BLaER1 (cell line): ENCODE data around the gene SYNGR3.

Experiments
- H3K27ac ChIP-seq: shearing (Covaris generic); formaldehyde crosslinking; 2 replicates; pipeline ENCODE4 v1.8.1; 2022
- H3K27me3 ChIP-seq: shearing (Covaris generic); formaldehyde crosslinking; 2 replicates; pipeline ENCODE4 v1.8.1; 2022
- H3K36me3 ChIP-seq: shearing (Covaris generic); formaldehyde crosslinking; 2 replicates; pipeline ENCODE4 v1.8.1; 2022
- H3K4me1 ChIP-seq: shearing (Covaris generic); formaldehyde crosslinking; 2 replicates; pipeline ENCODE4 v1.8.1; 2022
- H3K4me2 ChIP-seq: shearing (Covaris generic); formaldehyde crosslinking; 2 replicates; pipeline ENCODE4 v1.8.1; 2022
- H3K4me3 ChIP-seq: shearing (Covaris generic); formaldehyde crosslinking; 2 replicates; pipeline ENCODE4 v1.8.1; 2022
- H3K9ac ChIP-seq: shearing (Covaris generic); formaldehyde crosslinking; 2 replicates; pipeline ENCODE4 v1.8.1; 2022
- H3K9me3 ChIP-seq: shearing (Covaris generic); formaldehyde crosslinking; 2 replicates; pipeline ENCODE4 v1.8.1; 2022
- H4K20me1 ChIP-seq: shearing (Covaris generic); formaldehyde crosslinking; 2 replicates; pipeline ENCODE4 v1.8.1; 2022
- Cebpa-rat ChIP-seq: shearing (Covaris generic); IDR thresholded peaks from 2 replicates; pipeline ENCODE4 v1.8.1; 2022

SYNGR3 gene

DNA sequence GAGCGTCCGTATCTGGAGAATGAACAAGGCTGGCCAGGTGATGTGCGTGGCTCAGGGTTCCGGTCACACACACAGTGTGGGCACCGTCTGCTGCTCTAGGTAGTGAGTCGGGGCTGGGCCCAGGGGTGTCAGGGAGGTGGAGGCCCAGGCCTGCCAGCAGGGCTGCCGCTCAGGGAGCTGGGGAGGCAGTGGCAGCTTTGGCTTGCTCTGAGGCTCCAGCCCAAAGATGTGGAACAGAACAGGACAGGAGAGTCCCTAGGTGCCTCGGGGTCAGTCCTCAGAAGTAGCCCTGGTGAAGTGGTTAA is 13.6 kb upstream of the SYNGR3 start:
- no peak overlapping the region for H3K4me3 ChIP-seq
- H3K9me3 ChIP-seq = no peaks in the 10 kb centered on the region
- no peak overlapping the region for H3K9ac ChIP-seq
- H3K36me3 ChIP-seq = peaks cover 63% of the 10 kb centered on the region
- H3K4me2 ChIP-seq = no peak overlapping the region
- H3K4me1 ChIP-seq = peaks cover 35% of the 10 kb centered on the region
- H3K27ac ChIP-seq = no peak overlapping the region
- peaks cover 37% of the 10 kb centered on the region for H3K27me3 ChIP-seq
- no peak for TF ChIP-seq Cebpa-rat
- peaks cover 80% of the 10 kb centered on the region for H4K20me1 ChIP-seq

DNA sequence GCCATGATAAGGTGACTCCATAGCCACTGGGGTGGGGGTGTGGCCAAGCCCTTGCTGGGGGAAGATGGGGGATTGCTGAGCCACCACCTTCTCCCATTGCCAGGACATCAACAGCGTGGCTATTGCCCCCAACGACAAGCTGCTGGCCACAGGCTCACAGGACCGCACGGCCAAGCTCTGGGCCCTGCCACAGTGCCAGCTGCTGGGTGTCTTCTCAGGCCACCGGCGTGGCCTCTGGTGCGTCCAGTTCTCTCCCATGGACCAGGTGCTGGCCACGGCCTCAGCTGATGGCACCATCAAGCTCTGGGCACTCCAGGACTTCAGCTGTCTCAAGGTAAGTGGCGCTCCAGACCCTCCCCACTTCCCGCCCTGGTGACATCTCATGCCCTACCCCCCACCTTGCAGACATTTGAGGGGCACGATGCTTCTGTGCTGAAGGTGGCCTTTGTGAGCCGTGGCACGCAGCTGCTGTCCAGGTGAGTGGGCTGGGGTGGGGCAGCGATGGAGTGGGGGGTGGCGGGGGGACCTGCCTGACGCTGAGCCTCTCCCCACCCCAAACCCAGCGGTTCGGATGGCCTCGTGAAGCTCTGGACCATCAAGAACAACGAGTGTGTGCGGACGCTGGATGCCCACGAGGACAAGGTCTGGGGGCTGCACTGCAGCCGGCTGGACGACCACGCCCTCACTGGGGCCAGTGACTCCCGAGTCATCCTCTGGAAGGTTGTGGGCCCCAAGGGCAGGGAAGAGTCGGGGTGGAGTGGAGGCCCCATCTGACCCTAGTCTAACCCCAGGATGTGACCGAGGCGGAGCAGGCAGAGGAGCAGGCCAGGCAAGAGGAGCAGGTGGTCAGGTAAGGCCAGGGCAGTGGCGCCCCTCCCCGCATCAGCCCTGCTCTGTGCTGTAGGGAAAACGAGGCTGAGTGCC is 12.6 kb upstream of the SYNGR3 start:
- H3K4me1 ChIP-seq = peaks cover 32% of the 10 kb centered on the region
- H3K27me3 ChIP-seq = peaks cover 47% of the 10 kb centered on the region
- H3K4me2 ChIP-seq = no peak overlapping the region
- TF ChIP-seq Cebpa-rat = no peak
- no peak overlapping the region for H3K9ac ChIP-seq
- no peak overlapping the region for H3K4me3 ChIP-seq
- no peaks in the 10 kb centered on the region for H3K9me3 ChIP-seq
- no peak overlapping the region for H3K27ac ChIP-seq
- peaks cover 63% of the 10 kb centered on the region for H3K36me3 ChIP-seq
- peaks cover 88% of the 10 kb centered on the region for H4K20me1 ChIP-seq

DNA sequence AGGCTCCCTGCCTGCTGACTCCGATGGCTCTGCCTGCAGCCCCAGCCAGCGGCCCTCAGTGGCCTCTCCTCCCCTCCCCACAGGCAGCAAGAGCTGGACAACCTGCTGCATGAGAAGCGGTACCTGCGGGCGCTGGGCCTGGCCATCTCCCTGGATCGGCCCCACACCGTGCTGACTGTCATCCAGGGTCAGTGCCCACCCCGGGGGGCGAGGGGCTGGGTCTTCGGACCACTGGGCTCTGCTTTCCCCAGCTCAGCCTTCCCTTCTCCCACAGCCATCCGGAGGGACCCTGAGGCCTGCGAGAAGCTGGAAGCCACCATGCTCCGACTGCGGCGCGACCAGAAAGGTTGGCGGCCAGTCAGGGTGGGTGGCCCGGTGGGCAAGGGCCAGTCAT is 11.9 kb upstream of the SYNGR3 start:
- Histone ChIP-seq H3K27ac (no peak overlapping the region), H3K9ac (no peak overlapping the region), H3K27me3 (peaks cover 54% of the 10 kb centered on the region), H3K9me3 (no peaks in the 10 kb centered on the region), H3K4me1 (peaks cover 27% of the 10 kb centered on the region), H3K4me3 (no peak overlapping the region), H4K20me1 (peaks cover 87% of the 10 kb centered on the region), H3K36me3 (peaks cover 63% of the 10 kb centered on the region), H3K4me2 (no peak overlapping the region)
- no peak for TF ChIP-seq Cebpa-rat

DNA sequence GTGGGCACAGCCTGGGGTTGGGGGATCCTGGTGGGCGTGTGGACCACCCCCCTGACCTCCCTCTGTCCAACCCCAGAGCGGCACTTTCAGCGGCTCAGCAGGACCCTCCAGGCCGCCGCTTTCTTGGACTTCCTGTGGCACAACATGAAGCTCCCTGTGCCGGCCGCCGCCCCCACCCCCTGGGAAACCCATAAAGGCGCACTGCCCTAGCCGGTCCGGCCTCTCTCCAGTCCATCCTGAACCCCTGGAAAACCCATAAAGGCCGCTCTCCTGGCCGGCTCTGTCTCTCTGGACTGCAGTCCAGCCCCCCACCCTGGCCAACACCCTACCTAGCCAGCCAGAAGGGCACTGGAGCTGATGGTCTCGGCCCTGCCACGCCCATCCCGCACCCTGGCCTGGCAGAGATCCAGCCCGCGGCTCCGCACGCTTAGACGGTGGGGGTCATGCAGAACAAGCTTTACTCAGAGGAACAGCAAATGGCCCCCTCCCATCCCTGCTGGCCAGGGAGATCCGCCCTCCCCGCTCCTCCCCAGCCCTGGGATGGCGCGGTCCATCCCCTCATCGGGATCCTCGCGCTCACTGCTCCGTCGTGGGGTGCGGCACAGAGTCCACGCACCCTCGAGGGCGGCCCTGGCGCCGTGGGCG is 11.2 kb upstream of the SYNGR3 start:
- Histone ChIP-seq H3K36me3 (peaks cover 61% of the 10 kb centered on the region), H3K9ac (no peak overlapping the region), H3K4me1 (peaks cover 26% of the 10 kb centered on the region), H3K4me2 (no peak overlapping the region), H3K27me3 (peaks cover 61% of the 10 kb centered on the region), H3K4me3 (no peak overlapping the region), H4K20me1 (peaks cover 80% of the 10 kb centered on the region), H3K9me3 (no peaks in the 10 kb centered on the region), H3K27ac (no peak overlapping the region)
- no peak for TF ChIP-seq Cebpa-rat

DNA sequence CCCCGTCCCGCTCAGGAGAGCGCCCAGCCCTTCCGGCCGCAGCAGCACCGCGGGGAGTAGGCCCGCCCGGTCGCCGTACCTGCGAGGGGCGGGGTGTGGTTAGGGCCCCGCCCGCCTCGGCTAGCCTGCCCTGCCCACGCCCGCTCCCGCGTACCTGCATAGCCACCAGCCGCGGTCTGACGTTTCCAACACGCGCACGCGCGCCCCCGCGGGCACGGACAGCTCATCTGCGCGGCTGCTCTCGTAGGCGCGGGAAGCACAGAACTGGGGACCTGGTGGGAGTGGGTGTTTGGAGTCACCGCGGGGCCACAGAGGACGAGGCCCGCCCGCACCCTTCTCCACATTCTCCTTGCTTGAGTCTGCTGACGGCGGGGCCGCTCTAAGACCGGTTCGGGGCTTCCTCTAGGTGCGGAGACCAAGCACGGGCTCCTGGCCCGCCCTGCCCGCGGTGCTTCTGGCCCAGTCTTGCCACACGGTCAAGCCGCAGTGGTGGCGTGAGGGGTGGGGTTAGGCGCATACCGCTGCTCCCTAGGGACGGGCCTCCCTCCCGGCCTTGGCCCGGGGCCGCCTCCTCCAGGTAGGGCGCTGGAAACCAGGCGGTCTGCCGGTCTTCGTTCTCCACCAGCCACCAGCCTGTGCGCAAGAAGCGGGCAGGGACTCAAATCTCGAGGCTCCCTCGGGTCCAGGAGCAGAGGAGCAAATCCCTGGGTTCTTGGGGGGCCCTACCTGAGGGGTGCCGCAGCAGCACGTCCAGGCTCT is 10.3 kb upstream of the SYNGR3 start:
- Histone ChIP-seq H3K4me2 (no peak overlapping the region; the same call in 1 of the 2 replicates), H3K27ac (no peak overlapping the region), H3K4me1 (peaks cover 24% of the 10 kb centered on the region), H3K4me3 (no peak overlapping the region), H4K20me1 (peaks cover 71% of the 10 kb centered on the region), H3K9ac (no peak overlapping the region), H3K27me3 (peaks cover 68% of the 10 kb centered on the region), H3K36me3 (peaks cover 53% of the 10 kb centered on the region), H3K9me3 (no peaks in the 10 kb centered on the region)
- TF ChIP-seq Cebpa-rat = no peak

DNA sequence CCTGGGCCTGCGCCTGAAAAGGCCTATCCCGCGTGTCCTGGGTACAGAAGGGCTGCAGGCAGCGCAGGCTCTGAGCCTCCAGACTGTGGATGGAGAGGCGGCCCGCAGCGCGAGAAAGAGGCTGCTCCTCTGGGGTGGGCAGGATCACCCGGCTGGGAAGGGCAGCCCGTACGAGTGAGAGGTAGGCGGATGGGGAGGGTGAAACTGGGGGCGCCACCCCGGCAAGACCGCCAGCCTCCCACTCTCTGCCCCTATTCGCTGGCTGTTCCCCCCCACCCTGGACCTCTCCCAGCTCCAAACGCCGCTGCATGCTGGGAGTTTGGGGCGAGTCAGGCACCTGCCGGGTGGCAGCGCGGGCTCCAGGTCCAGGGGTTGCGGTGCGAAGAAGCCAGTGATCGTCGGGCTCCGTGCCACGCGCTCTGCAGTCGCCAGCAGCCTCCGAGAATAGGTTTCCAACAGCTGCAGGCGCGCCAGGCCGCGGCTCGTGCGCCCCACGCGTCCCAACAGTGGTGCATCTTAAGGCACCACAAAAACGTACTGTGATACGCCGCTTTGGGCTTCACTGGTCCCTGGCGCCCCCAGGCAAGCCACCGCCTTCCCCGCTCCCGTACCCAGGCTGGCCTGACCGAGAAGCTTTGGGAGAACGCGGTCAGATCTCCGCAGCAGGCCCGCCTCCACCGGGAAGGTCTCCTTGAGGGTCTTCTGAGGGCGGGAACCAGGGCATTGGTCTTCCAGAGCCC is 9.6 kb upstream of the SYNGR3 start:
- H3K27me3 ChIP-seq = peaks cover 68% of the 10 kb centered on the region
- H4K20me1 ChIP-seq = peaks cover 68% of the 10 kb centered on the region
- H3K4me1 ChIP-seq = peaks cover 32% of the 10 kb centered on the region
- H3K9ac ChIP-seq = no peak overlapping the region
- H3K9me3 ChIP-seq = no peaks in the 10 kb centered on the region
- no peak for TF ChIP-seq Cebpa-rat
- H3K36me3 ChIP-seq = peaks cover 45% of the 10 kb centered on the region
- no peak overlapping the region for H3K27ac ChIP-seq
- H3K4me2 ChIP-seq = no peak overlapping the region; the same call in 1 of the 2 replicates
- H3K4me3 ChIP-seq = no peak overlapping the region

DNA sequence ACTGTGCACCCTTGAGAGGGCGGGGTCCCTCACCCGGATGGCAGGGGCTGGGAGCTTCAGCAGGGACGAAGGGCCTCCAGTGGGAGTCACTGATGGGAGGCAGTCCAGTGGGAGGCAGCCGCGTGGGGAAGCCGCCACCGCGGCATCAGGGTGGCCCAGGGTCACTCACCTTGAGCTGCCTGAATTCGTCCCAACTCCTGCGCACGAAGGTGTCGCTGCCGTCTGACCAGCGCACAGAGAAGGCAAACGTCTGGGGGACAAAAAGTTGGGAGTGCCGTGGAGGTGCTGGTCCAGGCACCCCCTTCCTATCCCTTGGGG is 9.0 kb upstream of the SYNGR3 start:
- H3K9me3 ChIP-seq = no peaks in the 10 kb centered on the region
- H3K36me3 ChIP-seq = peaks cover 45% of the 10 kb centered on the region
- no peak for TF ChIP-seq Cebpa-rat
- no peak overlapping the region; the same call in 1 of the 2 replicates for H3K4me2 ChIP-seq
- H3K27ac ChIP-seq = no peak overlapping the region
- peaks cover 68% of the 10 kb centered on the region for H3K27me3 ChIP-seq
- H4K20me1 ChIP-seq = peaks cover 68% of the 10 kb centered on the region
- H3K4me3 ChIP-seq = no peak overlapping the region
- no peak overlapping the region for H3K9ac ChIP-seq
- peaks cover 37% of the 10 kb centered on the region for H3K4me1 ChIP-seq

DNA sequence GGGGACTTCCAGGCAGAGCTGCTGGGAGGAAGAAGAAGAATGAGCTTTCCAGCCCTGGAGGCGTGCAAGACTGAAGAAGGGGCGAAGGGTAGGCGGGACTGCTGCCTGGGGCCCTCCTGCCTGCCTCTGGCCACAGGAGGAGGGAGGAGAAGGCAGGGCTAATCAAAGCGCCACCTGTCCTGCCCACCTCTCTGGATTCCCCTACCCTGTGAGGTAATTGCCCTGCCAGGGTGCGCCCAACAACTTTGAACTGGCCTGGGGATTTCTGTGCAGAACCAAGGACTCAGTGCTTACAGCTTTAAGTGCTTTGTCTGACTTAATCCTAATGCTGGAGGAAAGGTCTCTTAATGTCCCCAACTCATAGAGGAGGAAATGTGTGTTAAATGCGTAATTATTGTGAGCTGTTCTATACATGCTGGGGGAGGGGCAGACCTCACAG is 8.4 kb upstream of the SYNGR3 start, which contains the start of gene NOXO1:
TSS of gene NOXO1 (minus strand) at position 72 of the 439 bp plus-strand sequence. CDS start 290 bp downstream, outside the sequence.
- H3K4me2 ChIP-seq = no peak within 1 kb of the TSS; the same call in 1 of the 2 replicates
- no peak for TF ChIP-seq Cebpa-rat
- peaks cover 65% of the 10 kb centered on the region for H4K20me1 ChIP-seq
- peaks cover 45% of the 10 kb centered on the region for H3K36me3 ChIP-seq
- H3K9me3 ChIP-seq = no peaks in the 10 kb centered on the region
- H3K4me1 ChIP-seq = peaks cover 42% of the 10 kb centered on the region
- no peak within 1 kb of the TSS for H3K27ac ChIP-seq
- no peak within 1 kb of the TSS for H3K4me3 ChIP-seq
- H3K9ac ChIP-seq = no peak within 1 kb of the TSS
- peaks cover 68% of the 10 kb centered on the region for H3K27me3 ChIP-seq

DNA sequence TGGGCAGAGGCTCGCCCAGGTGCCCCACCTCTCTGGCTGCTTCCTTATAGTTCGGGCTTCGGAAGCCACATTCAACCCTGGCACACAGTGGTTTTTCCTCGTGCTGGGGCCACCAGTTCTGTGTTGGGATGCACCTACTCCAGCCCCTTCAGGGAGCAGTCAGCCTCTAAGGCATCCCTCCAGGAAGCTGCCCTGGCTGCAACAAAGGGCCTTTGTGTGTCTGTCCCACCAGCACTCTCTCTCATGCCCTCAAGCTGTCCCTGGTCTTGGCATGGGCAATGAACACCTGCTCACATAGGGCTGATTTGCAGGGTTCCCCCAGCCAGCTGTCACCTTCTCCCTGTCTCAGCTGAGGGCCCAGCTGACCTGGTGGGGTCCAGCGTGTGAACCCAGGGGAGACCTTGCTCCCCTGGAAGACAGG is 7.7 kb upstream of the SYNGR3 start:
- no peak for TF ChIP-seq Cebpa-rat
- H3K9ac ChIP-seq = no peak overlapping the region
- H3K27ac ChIP-seq = no peak overlapping the region
- H3K4me2 ChIP-seq = no peak overlapping the region
- peaks cover 42% of the 10 kb centered on the region for H3K4me1 ChIP-seq
- peaks cover 66% of the 10 kb centered on the region for H4K20me1 ChIP-seq
- H3K9me3 ChIP-seq = no peaks in the 10 kb centered on the region
- peaks cover 45% of the 10 kb centered on the region for H3K36me3 ChIP-seq
- H3K4me3 ChIP-seq = no peak overlapping the region
- peaks cover 68% of the 10 kb centered on the region for H3K27me3 ChIP-seq
